D721Med (cell line): ENCODE measurements around the gene CRTC1.

ENCODE experiments used
- DNase-seq: peaks from one replicate; pipeline ENCODE4 v3.0.0; 2011; ENCODE audit warnings: low spot score; ENCODE audit not compliant: insufficient read length
- FAIRE-seq: peaks from 2 replicates; lab custom pipeline; 2011; peaks lifted over from hg19 to GRCh38; lab: Jason Lieb, UNC
- TF ChIP-seq, protein P1 (sequence below): IDR thresholded peaks from 2 replicates; pipeline ENCODE4 v1.5.1; 2012; ENCODE audit warnings: mild to moderate bottlenecking, control low read depth; ENCODE audit not compliant: insufficient read depth; ENCODE audit errors: missing control alignments

The CRTC1 gene

DNA sequence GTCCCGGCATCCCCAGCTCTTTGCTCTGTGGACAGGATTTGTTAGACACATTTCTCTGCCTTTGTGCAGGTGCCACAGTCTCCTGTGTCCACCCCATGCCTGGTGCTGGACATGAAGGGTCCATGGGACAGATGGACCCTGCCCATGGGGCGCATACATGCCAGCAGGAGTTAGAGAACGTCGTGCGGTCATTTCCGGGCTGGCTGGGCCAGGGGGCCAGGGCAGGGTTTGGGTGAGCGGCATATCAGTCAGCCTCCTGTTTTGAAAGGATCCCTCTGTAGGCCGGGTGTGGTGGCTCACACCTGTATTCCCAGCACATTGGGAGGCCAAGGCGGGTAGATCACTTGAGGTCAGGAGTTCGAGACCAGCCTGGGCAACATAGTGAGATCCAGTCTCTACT, 35.7 kb upstream of the CRTC1 start:
- FAIRE-seq (no peak), DNase-seq (no peak)
- TF ChIP-seq, protein P1, sequence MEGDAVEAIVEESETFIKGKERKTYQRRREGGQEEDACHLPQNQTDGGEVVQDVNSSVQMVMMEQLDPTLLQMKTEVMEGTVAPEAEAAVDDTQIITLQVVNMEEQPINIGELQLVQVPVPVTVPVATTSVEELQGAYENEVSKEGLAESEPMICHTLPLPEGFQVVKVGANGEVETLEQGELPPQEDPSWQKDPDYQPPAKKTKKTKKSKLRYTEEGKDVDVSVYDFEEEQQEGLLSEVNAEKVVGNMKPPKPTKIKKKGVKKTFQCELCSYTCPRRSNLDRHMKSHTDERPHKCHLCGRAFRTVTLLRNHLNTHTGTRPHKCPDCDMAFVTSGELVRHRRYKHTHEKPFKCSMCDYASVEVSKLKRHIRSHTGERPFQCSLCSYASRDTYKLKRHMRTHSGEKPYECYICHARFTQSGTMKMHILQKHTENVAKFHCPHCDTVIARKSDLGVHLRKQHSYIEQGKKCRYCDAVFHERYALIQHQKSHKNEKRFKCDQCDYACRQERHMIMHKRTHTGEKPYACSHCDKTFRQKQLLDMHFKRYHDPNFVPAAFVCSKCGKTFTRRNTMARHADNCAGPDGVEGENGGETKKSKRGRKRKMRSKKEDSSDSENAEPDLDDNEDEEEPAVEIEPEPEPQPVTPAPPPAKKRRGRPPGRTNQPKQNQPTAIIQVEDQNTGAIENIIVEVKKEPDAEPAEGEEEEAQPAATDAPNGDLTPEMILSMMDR = no peak

DNA sequence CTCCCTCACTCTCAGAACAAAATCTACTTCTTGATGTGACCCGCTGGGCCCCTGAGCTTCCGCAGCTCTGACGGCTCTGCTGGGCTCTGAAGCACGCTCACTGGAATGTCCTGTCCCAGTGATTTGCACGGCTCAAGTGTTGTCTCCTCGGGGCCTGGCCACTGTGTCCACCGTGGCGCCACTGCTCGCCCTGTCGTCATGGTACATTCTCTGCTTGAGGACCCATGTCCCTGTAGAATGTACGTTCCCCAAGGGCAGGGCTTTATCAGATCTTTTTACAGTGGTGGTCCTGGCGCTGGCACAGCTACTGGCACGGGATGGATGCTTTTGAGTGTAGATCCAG, 34.5 kb upstream of the CRTC1 start:
- no peak for DNase-seq
- TF ChIP-seq, protein P1 = no peak
- no peak for FAIRE-seq

DNA sequence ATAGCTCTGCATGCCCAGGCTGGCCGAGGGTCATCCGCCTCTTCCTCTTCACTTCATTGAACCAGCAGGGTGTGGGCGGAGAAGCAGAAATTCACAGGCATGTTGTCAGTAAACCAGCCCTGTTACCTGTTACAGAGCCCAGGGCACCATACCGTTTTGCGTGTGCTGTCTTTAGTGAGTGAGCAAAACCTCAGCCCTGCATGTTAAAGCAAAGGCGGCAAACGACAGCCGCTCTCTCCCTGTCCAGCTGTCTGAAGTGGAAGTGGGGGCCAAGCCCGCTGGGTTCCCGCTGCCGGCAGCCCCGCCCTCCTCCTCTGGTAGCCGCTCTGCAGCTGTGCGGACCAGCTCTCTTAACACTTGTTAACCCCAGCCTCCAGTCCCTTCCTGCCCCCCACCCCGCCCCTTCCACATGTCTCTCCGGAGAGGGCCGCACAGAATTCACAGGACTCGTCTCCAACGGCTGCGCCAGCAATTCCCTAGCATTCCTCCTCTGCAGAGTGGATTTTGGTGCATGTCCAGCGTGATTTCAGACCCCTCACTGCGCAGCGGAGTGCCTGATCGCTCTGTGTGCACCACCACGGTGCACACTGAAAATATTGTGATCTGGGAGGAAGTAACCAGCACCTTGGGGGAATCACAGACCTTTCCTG, 34.0 kb upstream of the CRTC1 start:
- TF ChIP-seq, protein P1 = no peak

DNA sequence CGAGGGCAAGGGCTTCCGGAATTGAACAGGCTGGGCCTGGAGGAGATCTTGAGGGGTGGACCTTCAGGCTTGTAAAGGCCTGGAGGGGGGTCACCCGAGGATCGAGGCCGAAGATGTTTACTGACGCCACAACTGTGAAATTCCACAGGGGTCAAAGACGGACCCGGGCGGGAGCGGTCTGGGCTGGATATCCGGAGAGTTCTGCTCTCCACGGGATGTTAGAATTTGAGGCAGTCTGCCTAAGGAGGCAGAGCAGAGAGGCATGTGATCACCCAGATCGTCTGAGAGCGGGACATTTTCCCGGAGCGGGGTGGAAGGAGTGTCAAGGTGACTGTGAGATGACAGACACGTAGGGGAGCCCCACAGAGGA, 33.5 kb upstream of the CRTC1 start:
- TF ChIP-seq, protein P1 = no peak
- no peak for FAIRE-seq

More for the DNA sequence above, 34.0 kb upstream of the CRTC1 start:
- DNase-seq (no peak), FAIRE-seq (no peak)

DNA sequence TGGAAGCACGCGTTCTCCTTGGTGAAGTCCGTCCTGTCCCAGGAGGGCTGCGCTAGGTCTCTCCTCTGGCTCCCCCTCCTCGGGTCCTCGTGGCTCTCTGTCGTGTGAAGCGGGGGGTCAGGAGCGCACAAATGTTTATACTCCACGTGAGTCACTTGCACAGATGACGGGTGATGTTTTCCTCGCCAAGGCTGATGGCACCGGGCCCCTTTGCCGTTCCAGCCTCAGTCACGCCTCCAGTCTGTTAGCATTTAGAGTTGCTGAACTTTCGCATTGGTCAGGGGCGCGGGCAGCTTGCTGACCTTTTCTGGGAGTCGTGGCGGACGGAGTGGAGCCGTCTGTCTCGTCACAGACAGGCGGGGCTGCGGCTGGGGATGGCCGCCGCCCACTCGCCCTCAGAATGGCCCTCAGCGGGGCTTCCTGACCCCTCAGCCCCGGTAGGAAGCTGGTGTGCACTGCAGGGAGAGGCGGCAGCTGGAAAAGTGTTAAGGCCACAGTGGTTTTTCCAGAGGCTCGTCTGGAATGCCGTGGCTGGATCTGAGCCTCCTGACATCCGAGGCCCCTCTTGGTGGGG, 32.9 kb upstream of the CRTC1 start:
- FAIRE-seq = no peak
- TF ChIP-seq, protein P1 = no peak

More for the DNA sequence above, 33.5 kb upstream of the CRTC1 start:
- no peak for DNase-seq

DNA sequence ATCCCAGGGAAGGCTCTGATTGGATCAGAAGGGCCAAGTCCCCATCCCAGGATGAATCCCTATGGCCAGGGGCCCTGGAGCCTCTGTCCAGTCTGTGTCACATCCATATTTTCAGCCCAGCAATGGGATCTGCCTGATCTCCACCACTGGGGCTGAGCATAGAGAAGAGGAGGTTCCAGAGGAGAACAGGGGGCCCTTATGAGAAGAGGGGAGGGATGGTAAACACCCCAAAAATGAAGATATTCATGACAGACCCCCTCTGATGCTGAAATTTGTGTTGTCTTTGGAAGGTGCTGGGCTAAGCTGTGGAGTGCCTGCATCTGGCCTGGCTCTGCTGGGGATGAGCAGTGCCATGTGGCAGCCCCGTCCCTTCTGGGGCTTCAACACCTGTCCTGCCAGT, 32.2 kb upstream of the CRTC1 start:
- DNase-seq = no peak
- FAIRE-seq = no peak
- TF ChIP-seq, protein P1 = no peak

More for the DNA sequence above, 32.9 kb upstream of the CRTC1 start:
- DNase-seq = no peak

DNA sequence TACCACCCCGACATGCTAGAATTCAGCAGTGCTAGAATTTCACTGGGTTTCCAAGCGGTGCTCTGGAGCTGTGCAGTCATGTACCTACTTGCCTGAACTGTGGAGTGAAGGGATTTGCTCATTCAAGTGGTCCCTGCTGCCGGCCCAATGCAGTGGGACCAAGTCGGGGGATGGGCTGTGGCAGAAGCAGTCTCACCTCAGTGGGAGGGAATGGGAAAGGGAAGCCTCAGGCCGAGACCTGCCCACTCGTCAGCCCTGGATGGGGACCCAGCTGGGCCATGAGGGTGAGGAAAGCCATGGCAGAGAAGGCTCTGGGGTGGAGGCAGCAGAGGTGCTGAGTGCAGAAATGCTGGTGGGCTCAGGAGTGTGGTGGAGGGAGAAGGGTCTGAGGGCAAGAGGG, 31.7 kb upstream of the CRTC1 start:
- FAIRE-seq (no peak), DNase-seq (no peak)
- TF ChIP-seq, protein P1 = no peak
